GM19238 (cell line): ENCODE measurements around the gene LPP.

Experiments used
- DNase-seq: peaks from one replicate; pipeline ENCODE4 v3.0.0; 2011; ENCODE audit warnings: low spot score; ENCODE audit not compliant: insufficient read length

Gene LPP

DNA sequence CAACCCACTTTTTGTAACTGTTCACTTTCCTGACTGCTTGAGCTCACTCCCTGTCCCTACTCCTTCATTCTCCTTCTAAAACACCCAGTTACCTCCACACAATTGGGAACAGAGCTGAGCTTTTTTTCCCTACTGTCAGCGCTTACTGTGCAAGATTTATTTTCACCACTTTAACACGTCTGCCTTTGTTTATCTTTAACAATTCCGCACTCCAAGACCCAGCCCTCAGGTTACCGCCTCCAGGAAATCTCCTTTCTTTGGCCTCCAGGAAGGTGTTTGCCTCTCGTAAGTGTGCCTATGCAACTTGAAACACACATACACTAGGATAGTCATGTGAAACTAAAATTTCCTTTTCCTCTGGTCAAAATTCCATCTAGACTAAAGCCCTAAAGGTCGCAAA is 745.9 kb downstream of the LPP start:
- no peak for DNase-seq

DNA sequence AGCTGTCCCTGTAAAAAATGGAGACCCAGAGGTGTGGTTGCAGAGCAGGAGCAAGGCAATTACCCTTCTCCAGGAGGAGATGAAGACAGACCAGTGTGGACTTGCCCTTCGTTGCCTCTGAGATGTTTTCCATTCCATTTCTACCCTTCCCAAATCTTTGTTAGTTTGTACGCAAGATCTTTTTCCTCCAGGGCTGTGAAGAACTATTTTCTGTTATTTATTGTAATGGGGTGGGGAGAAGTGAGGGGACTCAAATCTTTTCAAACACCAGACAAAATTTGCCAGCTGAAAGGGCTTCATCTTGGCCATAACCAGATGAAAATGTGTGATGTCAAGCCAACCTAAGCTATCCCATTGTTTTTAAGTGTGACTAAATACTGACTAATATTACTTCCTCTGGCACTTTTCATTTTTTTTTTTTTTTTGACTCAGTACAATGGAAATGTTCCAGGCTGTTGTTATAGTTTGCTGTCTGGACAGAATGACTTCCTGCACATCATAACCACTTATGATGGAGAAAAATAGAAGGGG is 746.5 kb downstream of the LPP start:
- no peak for DNase-seq

DNA sequence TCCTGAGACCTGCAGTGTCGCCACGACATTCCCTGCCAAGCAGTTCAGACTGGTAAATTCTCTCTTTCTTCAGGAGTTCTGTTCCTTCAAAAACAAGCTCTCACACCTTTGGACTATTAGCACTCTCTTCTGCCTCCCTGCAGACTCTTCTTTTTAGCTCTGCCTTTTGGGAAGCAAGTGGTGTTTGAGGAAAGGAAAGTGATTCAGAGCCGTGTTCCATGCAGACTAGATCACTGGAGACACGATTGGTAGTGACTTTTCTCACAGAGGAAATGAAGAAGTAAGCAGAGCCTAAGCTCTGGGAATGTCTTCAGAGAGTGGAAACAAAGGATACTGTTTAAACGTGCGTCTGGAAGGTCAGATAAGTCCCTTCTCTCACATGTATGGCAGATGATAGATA is 747.2 kb downstream of the LPP start:
- no peak for DNase-seq

DNA sequence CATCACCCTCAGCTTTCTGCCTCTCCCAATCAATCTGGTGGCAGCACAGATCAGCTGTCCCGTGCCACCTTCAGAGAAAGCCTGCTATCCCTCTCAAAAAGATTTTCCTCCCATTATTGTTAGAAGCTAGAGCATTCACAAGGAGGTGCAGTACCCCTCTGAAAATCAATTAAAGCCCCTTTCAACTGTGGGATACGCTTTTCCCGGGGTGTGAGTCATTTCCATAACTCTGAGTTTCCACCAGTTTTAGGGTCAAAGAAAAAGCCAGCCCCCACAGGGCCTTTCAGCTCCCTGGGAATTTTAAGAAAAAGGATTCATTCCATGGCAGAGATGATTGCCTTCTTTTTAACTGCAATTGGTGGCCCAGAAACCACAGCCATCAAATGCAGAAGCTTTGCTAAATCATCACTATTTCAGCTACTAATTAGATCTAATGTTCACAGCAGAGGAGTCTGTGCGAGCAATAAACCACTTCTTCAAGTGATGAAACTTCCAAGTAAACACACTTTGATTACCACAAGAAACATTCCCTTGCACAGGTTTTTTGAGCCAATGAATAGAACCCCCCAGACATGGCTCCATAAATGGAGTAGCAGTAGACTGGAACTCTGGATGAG is 747.8 kb downstream of the LPP start:
- DNase-seq, result no peak

DNA sequence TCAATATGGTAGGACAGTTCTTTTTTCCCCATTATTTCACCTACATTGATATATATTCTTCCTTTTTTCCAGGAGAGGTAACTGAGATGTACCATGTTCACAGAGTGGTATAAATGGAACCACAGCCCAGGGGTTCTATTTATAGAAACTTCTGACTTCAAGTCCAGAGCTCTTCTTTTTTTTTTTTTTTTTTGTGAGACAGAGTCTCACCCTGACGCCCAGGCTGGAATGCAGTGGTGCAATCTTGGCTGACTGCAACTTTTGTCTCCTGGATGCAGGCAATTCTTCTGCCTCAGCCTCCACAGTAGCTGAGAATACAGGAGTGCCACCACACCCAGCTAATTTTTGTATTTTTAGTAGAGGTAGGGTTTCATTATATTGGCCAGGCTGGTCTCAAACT is 750.7 kb downstream of the LPP start:
- no peak for DNase-seq

DNA sequence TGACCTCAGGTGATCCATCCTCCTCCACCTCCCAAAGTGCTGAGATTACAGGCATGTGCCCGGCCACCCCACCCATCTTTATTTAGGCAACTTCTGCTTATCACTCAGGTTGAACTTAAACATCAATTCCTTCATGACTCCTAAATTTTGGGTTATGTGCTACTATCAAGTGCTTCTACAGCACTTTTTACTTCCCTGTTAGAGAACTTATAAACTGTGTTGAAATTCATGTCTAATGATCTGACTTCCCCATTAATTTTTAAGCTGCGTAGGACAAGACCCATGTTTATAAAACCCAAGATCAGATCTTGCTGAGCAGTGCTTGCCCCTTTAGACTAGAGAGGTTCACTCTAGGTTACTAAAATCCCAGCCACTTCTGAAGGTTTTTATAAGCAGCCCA is 751.6 kb downstream of the LPP start:
- DNase-seq, result no peak

DNA sequence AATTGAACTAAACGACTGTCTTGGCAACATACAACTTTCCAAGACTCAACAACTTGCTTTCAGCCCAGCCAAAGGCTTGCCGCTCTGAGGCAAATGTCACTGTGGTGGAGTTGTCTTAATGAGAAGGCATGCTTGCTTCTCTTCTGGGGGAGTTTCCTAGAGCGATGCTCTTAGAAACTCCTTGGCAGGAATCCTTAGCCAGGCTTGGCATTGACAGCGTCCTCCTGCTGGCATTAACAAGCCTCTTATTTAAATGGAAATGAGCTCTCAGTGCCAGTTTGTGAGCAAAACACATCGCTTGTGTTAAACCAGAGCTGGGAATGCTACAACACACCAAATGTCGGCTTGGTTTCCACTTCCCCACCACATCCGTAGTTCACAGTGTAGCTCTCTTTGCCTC is 752.3 kb downstream of the LPP start:
- DNase-seq, result no peak

DNA sequence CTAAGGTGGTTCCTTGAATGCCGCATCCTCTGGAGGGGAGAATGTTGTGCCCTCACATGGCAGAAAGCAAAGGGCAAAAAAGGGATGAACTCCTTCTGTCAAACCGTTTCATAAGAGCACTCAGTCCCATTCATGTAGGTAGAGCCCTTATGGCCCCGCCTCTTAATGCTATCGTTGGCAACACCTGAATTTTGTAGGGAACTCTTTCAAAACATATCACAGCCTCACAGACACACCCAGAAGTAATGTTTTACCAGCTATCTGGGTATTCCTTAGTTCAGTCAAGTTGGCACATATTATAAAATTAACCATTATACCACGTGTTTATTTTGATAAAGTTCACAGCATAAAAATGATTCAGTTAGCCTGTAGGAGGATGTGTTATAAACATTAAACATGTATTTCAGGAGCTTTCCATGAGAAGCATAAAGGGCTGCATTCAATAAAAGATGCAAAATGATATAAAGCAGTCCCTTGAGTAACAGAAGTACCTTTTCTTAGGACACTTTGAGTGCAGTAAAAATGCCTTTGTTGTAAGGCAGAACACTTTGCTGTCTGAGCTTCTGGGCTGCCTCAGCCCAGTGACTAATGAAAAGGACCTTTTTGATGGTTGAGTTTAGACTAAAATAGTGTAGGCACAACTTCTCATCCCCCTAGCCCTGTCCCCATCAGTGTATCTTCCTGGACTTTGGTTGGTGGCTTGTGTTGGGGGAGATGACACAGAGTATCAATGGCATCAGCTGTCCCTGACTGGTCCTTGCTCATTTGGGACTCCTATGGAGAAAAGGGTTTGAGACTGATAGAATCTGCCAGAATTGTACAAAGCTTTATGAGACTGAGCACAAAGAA is 754.3 kb downstream of the LPP start:
- DNase-seq, result no peak

DNA sequence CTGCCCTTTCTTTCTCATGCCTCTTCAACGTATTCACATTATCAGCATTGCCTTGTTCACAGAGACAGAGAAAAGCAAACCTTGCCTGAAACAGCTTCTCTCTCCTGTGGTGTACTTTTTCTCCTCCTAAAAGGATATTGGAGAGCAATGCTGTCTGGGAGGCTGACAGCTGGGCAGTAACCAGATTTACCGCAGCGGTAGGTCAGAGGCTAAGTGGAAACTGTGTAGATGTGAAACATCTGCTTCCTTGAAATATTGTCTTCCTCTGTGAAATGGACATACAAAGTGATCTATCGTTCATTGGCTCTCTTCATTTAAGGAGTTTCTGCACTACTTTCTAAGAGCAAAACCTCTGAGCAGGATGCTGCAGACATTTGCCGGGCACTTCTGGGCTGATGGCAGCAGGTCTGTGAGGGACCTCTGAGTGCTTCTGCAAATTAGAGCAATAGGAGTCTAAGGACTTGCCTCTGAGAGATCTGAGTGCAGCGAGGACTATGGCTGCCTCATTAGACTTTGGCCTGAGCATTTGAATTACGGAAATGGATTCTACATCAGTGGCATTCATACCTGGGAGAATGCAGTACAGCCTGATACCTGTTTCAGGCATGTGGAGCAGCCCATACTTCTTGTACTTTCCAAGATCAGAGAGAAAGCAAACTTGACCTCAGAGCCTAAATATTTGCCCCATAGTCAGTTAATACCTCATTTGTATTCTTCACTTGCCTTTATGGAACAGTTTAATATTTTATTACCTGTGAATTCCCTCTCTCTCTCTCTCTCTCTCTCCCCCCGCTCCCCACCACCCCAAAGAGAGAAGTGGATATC is 757.3 kb downstream of the LPP start:
- DNase-seq, result no peak

DNA sequence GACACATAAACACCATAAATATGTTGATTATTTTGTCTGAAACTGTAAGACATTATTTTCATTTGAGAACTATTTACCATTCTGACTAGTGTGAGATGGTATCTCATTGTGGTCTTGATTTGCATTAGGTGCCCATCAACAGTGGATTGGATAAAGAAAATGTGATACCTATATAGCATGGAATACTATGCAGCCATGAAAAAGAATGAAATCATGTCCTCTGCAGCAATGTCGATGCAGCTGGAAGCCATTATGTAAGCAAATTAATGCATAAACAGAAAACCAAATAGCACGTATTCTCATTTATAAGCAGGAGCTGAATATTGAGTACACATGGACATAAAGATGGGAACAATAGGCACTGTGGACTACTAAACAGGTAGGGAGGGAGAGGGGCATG is 759.1 kb downstream of the LPP start:
- DNase-seq, result no peak

DNA sequence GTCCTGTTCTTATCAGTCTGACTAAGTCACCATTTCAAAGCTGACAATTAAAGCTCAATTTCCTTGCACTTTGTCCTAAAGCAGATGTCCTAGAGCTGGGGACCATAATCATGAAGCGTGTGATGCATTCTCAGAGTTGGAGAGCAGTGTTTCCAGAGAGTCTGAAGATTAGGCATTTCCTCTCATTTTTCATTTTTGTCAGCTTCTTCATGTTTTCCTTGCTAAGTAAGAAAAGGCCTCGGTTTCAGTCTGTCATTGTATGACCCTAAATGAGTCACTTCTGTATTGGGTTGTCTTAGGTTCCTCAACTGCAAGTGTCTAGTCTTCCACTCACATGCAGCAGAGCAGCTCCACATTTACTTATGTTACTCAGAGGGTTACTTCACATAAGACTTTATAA is 760.6 kb downstream of the LPP start:
- no peak for DNase-seq

DNA sequence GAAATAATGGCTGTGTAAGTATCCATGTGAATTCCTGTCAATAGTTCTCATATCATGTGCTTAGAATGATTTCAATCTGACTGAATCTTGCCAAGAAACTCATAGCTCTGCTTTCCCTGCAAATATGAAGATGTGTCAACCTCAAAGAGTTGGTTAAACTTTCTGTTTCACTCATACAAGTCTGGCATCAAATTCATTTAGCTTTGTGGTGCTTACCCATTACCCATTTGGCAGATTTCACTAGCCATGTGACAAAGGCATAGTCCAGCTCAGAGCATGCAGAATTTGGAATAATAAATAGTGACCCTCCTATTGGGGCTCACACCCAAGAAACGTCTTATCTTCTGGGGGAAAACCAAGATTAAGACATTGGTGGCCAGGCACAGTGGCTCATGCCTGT is 761.2 kb downstream of the LPP start:
- no peak for DNase-seq

DNA sequence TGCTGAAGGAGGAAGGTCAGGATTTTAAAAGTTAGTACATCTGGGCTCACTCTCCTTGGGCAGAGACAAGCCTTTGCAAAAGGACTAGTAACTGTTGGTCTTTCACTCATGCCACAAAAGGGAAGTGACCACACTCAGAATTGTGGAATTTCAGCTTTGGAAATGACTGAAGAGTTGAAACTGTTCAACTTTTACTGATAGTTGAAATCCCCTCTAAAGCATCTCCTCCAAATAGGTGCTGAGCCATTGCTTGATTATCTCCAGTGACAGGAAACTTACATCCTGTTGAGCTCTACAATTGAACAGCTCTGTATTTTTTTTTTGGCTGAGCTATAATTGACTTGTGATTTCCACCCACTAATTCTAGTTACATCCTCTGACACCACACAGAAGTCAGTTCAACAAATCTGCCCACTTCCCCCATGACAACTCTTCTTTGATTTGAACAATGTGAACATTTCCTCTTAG is 763.0 kb downstream of the LPP start:
- DNase-seq, result no peak

DNA sequence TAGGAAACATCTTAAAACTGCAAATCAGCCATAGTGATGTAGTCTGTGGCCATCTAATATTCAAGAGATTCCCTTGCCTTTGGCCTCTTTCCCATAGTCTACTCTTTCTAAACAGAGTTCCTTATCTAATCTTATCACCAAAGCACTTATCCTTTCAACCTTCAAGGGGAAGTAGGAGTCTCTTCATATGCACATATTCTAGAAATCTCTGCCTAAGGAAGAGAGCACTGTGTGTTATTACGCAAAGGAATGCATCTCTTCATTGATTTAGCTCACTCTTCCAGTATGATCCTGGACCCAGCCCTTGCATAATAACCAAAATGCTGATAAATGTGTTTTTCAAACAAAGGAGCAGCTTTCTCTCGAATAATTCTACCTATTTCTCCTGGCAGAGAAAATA is 764.1 kb downstream of the LPP start:
- DNase-seq, result no peak

DNA sequence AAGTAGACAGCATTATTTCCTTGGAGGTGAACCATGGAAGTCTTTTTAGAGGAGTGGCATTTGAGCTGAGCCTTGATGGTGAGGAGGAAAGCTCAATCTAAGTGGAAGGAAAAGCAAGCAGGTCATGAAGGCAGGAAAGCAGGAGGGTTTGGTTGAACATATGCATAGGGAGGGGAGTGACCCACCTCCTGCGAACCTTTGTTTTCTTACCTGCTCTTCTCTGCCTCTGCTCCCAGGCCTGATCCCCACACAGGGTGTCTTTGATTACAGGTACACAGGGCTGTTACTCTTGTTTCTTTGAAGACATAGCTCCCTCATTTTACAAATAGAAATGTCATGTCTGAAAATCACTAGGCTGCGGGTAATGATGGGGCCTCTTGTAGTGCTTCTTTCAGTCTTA is 769.7 kb downstream of the LPP start:
- DNase-seq, result no peak

DNA sequence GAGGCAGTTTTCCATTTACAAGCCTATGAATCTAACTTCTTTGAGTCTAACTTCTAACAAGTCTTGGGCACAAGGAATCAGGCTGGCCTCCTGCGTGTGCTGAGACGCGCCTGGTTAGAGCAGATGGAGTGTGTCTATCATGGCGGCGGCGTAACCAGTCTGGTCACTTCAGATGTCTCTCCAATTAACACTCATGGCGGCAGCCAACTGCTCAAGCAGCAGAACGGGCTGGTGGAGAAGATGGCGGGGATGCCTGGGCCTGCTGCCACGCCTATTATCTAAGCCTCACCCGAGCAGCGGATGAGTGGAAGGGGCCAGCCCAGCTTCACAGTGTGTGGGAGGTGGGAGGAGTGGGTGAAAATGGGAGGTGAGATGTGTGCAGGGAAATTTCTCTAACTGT is 771.4 kb downstream of the LPP start:
- DNase-seq, result no peak

DNA sequence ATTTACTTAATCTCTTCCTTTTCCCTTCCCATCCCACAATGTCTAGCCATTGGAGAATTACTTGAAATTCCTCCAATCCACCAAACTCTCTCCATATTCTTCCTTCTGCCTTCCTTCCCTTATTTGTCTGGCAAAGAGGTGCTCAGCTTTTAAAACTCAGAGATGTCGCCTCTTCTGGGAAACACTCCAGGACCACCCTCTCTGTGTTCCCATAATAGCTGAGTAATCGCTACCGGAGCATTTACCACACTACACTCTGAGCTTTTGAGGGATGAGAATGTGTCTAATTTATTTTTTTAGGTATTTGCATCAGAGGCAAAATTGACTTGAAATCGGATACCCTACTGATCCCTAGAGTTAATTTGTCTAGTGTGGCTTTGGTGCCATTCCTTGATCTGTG is 772.2 kb downstream of the LPP start:
- no peak for DNase-seq

DNA sequence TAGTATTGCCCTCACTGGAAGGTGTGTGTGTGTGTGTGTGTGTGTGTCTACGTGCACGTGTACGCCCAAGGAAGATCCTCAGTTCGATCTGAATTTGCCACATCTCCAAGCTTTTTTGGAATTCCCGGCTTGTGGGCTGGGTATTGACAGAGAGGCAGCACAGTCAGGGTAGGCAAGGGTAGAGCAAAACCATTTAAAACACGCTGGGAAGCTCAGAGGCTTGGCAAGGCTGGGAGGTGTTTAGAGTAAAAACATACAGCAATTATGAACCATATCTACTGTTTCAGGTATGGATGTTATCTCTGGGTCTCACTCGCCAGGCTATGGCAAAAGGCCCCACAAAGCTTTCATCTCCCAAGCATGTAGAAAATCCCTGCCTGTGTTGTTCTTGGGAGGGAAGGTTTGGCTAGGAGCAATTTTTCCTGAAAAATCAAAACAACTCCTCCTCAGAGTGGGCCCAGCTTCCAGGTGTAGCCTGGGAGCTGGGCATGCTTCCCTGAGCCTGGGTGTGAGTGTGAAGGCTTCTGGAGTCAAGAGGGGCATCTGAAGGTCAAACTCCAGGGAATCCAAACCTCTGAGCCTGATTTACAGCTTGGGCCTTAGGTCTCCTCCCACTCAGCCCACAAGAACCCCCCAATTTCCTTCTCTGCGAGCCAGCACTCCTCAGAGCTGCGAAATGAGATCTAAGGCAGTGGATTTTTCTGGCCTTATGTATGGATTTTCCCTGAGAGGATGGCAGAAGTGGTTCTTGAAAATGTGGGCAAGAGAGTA is 773.0 kb downstream of the LPP start:
- DNase-seq, result no peak

DNA sequence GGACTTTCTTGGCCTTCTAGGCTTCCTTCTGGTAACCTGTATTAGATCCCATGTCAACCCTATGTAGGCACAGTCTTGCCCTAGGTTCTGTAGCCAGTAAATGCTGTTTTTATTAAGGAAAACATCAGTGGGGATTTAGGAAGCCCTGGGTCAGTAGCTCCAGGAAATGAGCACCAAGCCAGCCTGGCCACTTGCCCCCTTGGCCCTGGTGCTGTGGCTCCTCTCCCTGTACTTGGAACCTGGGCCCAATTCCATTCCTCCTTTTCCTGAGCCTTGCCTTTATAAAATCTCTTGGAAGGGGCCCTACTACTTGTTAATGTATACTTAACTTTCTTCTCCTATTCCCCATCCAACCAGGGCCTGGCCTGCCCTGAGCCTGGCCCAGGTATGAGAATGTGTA is 774.0 kb downstream of the LPP start:
- DNase-seq, result no peak

DNA sequence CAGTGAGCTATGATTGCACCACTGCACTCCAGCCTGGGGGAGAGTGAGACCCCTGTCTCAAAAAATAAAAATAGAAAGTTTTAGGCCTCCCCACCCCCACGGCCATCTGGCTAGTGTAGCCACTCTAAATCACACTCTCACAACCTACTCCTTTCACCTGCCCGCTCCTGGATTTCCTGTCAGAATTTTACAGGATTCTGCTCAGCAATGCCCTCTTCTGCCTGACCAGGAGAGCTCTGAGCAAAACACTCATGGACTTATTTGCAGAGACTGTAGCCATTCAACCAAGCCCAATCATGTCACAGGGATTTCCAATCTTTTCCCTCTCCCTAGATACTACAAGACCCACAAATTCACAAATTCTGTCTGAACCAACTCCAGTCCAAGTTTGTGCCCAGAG is 775.2 kb downstream of the LPP start:
- no peak for DNase-seq

DNA sequence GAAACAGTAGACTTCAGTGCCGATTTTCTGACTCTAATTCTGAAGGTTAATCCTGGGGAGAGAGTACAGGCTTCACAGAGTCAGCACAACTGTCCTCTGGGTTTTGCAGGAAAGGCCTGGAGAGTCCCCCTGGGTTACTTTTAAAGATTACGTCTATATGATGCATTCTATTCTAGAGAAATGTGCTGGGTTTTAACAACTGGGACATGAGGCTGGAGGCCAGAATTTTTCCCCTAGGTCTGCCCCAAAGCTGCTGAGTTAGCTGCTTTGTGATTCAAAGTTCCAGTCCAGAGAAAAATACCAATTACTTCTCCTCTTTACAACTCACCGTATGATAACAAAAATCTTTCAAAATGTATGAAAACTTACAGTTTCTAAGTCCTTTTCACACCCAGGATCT is 777.1 kb downstream of the LPP start:
- no peak for DNase-seq
